Activated T-helper 1 cell treated with anti-CD3 and anti-CD28 coated beads, Interleukin-12 subunit alpha, Interleukin-12 subunit beta, Interleukin-2, Interleukin-4 antibody, amounts not matched to agents 30 ng/mL and 10 ng/mL and 1 ng/mL, durations not matched to agents 14 hours and 24 hours and 36 hours (primary cell): ENCODE results near the gene PRKAR1B. TPM values are rescaled to one million over a fixed set of nuclear protein-coding genes. Genes with fewer than 3 reads are reported as not detected.

Source experiments
- DNase-seq: peaks from one replicate; pipeline ENCODE4 v3.0.0; 2021; ENCODE audit warnings: low spot score
- H3K27ac Mint-ChIP-seq: one replicate; pipeline ENCODE4 v1.8.0; 2021; ENCODE audit warnings: mild to moderate bottlenecking, mixed read lengths
- H3K27me3 Mint-ChIP-seq: one replicate; pipeline ENCODE4 v1.8.0; 2022; ENCODE audit warnings: mild to moderate bottlenecking, moderate library complexity, mixed read lengths; ENCODE audit not compliant: insufficient read depth
- H3K36me3 Mint-ChIP-seq: one replicate; pipeline ENCODE4 v1.8.0; 2021; ENCODE audit warnings: low read depth, mixed read lengths
- H3K4me1 Mint-ChIP-seq: one replicate; pipeline ENCODE4 v1.8.0; 2021; ENCODE audit warnings: low read depth, mixed read lengths
- H3K4me3 Mint-ChIP-seq: one replicate; pipeline ENCODE4 v1.8.0; 2021; ENCODE audit warnings: mild to moderate bottlenecking, moderate library complexity, mixed read lengths
- H3K9me3 Mint-ChIP-seq: one replicate; pipeline ENCODE4 v1.8.0; 2021; ENCODE audit warnings: mixed read lengths
- intact Hi-C: fragments of 100-400 bp; cut with micrococcal nuclease; formaldehyde crosslinking; loops from one replicate; pipeline ENCODE4 v1.15.1; 2024
- total RNA-seq: library from RNA; stranded (reverse); gene quantifications from 2 replicates; pipeline ENCODE4 v1.2.3, GENCODE V29; 2022

PRKAR1B gene
- total RNA-seq, 1 donor from 2014 or later, result 37.8 TPM

GRCh38 chr7:506391-506831 lies 220.7 kb downstream of the PRKAR1B start:
- H3K36me3 Mint-ChIP-seq, result no peaks in the 10 kb centered on the region
- no peaks in the 10 kb centered on the region for H3K4me1 Mint-ChIP-seq
- DNase-seq, result no peak
- no peak overlapping the region for H3K27ac Mint-ChIP-seq
- no peaks in the 10 kb centered on the region for H3K27me3 Mint-ChIP-seq
- H3K9me3 Mint-ChIP-seq, result no peaks in the 10 kb centered on the region
- H3K4me3 Mint-ChIP-seq, result no peak overlapping the region
- intact Hi-C loops, result no loop called here

- H3K9me3 Mint-ChIP-seq, result no peaks in the 10 kb centered on the region
- intact Hi-C loops, result no loop called here
- no peak for DNase-seq
- H3K4me1 Mint-ChIP-seq, result no peaks in the 10 kb centered on the region
- H3K27me3 Mint-ChIP-seq, result no peaks in the 10 kb centered on the region
- no peak overlapping the region for H3K4me3 Mint-ChIP-seq
- H3K36me3 Mint-ChIP-seq, result no peaks in the 10 kb centered on the region
- H3K27ac Mint-ChIP-seq, result no peak overlapping the region
Observed at GRCh38 chr7:505171-505570, 221.9 kb downstream of the PRKAR1B start.

GRCh38 chr7:504221-505111 lies 222.6 kb downstream of the PRKAR1B start:
- H3K27me3 Mint-ChIP-seq, result no peaks in the 10 kb centered on the region
- DNase-seq, result no peak
- H3K9me3 Mint-ChIP-seq, result no peaks in the 10 kb centered on the region
- no peak overlapping the region for H3K27ac Mint-ChIP-seq
- H3K36me3 Mint-ChIP-seq, result no peaks in the 10 kb centered on the region
- no peaks in the 10 kb centered on the region for H3K4me1 Mint-ChIP-seq
- intact Hi-C loops, result no loop called here
- no peak overlapping the region for H3K4me3 Mint-ChIP-seq

GRCh38 chr7:503575-504111 lies 223.4 kb downstream of the PRKAR1B start:
- intact Hi-C loops, result no loop called here
- no peak overlapping the region for H3K4me3 Mint-ChIP-seq
- no peak overlapping the region for H3K27ac Mint-ChIP-seq
- H3K27me3 Mint-ChIP-seq, result no peaks in the 10 kb centered on the region
- H3K36me3 Mint-ChIP-seq, result no peaks in the 10 kb centered on the region
- H3K9me3 Mint-ChIP-seq, result no peaks in the 10 kb centered on the region
- H3K4me1 Mint-ChIP-seq, result no peaks in the 10 kb centered on the region
- no peak for DNase-seq

GRCh38 chr7:502296-502695 lies 224.8 kb downstream of the PRKAR1B start:
- intact Hi-C loops, result no loop called here
- H3K27me3 Mint-ChIP-seq, result no peaks in the 10 kb centered on the region
- no peak overlapping the region for H3K4me3 Mint-ChIP-seq
- no peaks in the 10 kb centered on the region for H3K9me3 Mint-ChIP-seq
- DNase-seq, result no peak
- no peak overlapping the region for H3K27ac Mint-ChIP-seq
- H3K4me1 Mint-ChIP-seq, result no peaks in the 10 kb centered on the region
- no peaks in the 10 kb centered on the region for H3K36me3 Mint-ChIP-seq

GRCh38 chr7:501526-501925 lies 225.6 kb downstream of the PRKAR1B start:
- no peak for DNase-seq
- H3K9me3 Mint-ChIP-seq, result no peaks in the 10 kb centered on the region
- no peak overlapping the region for H3K27ac Mint-ChIP-seq
- intact Hi-C loops, result no loop called here
- H3K36me3 Mint-ChIP-seq, result no peaks in the 10 kb centered on the region
- H3K27me3 Mint-ChIP-seq, result no peaks in the 10 kb centered on the region
- H3K4me3 Mint-ChIP-seq, result no peak overlapping the region
- no peaks in the 10 kb centered on the region for H3K4me1 Mint-ChIP-seq

GRCh38 chr7:500521-501420 lies 226.3 kb downstream of the PRKAR1B start:
- Mint-ChIP-seq H3K36me3 (no peaks in the 10 kb centered on the region), H3K27me3 (no peaks in the 10 kb centered on the region), H3K27ac (no peak overlapping the region), H3K4me3 (no peak overlapping the region), H3K9me3 (no peaks in the 10 kb centered on the region), H3K4me1 (no peaks in the 10 kb centered on the region)
- DNase-seq, result no peak
- intact Hi-C loops, result no loop called here

- Mint-ChIP-seq H3K9me3 (no peaks in the 10 kb centered on the region), H3K27me3 (no peaks in the 10 kb centered on the region), H3K36me3 (no peaks in the 10 kb centered on the region), H3K4me3 (no peak overlapping the region), H3K4me1 (no peaks in the 10 kb centered on the region), H3K27ac (no peak overlapping the region)
- no peak for DNase-seq
- intact Hi-C loops, result no loop called here
Observed at GRCh38 chr7:499853-500485, 227.1 kb downstream of the PRKAR1B start.

Other genes with a start within 250 kb of the PRKAR1B start
- 8.5 and 8.8 TPM in 2 replicates for gene PDGFA, start 207.4 kb downstream of the PRKAR1B start, total RNA-seq
- gene DNAAF5, start 582 bp downstream of the PRKAR1B start, total RNA-seq, result 42.7 and 52.4 TPM in 2 replicates
- gene SUN1, start 105.2 kb upstream of the PRKAR1B start, total RNA-seq, result 76.4 and 82.2 TPM in 2 replicates
- gene GET4, start 149.3 kb upstream of the PRKAR1B start, total RNA-seq, result 38.7 and 43.8 TPM in 2 replicates
- 80.9 and 87.7 TPM in 2 replicates for gene ADAP1, start 227.4 kb upstream of the PRKAR1B start, total RNA-seq
- 14.3 and 18.6 TPM in 2 replicates for gene COX19, start 248.3 kb upstream of the PRKAR1B start, total RNA-seq